ENCODE results near the gene TET1. TPM values are rescaled to one million over a fixed set of nuclear protein-coding genes. Genes with fewer than 3 reads are reported as not detected.

TET1 gene
- total and polyA plus RNA-seq, 2 of the 13 experiments (the other 11 are each of a cell fraction or from before 2014, with no cell fraction given): 6.9 to 7.3 TPM

GRCh38 chr10:68598978-68599770 is 39.0 kb downstream of the TET1 start (continued):
- TF ChIP-seq PATZ1 (CRISPR knock-in tag; IDR thresholded peaks at IDR 0.05) (peak; percentile 71), RAD51 (IDR thresholded peaks at IDR 0.05; ENCODE audit: borderline replicate concordance) (no peak), NFAT5 (CRISPR knock-in tag; IDR thresholded peaks at IDR 0.05) (0 out of 2 replicates have a peak, but pooled peaks have one; percentile 9), IKZF1 (IDR thresholded peaks at IDR 0.05) (no peak), SMAD3 (CRISPR knock-in tag; IDR thresholded peaks at IDR 0.05) (no peak), HNRNPUL1 (IDR thresholded peaks at IDR 0.05; ENCODE audit: low read depth, low read length) (no peak), EP300 (IDR thresholded peaks at IDR 0.05; ENCODE audit: low read depth in 2 of 2, low read length in 2 of 2) (no peak), EP300 (CRISPR knock-in tag; IDR thresholded peaks at IDR 0.05; ENCODE audit: borderline replicate concordance) (no peak), NR0B2 (CRISPR knock-in tag; IDR thresholded peaks at IDR 0.05) (peak; percentile 80; the same call in 1 of the 2 replicates), TAF15 (IDR thresholded peaks at IDR 0.05; ENCODE audit: low read depth, low read length, poor library complexity, severe bottlenecking) (no peak), ETV6 (CRISPR knock-in tag; conservative IDR thresholded peaks at IDR 0.05) (0 out of 2 replicates have a peak, but pooled peaks have one; percentile 37), FOXO1 (CRISPR knock-in tag; IDR thresholded peaks at IDR 0.05) (peak; percentile 43; the same call in 1 of the 2 replicates), JUN (CRISPR knock-in tag; IDR thresholded peaks at IDR 0.05) (no peak), MAX (IDR thresholded peaks at IDR 0.05) (peak; percentile 65), POLR2G (IDR thresholded peaks at IDR 0.05; ENCODE audit: low read depth, low read length) (peak; percentile 60; the same call in 1 of the 2 replicates), DR1 (CRISPR knock-in tag; IDR thresholded peaks at IDR 0.05) (no peak), SP140L (CRISPR knock-in tag; IDR thresholded peaks at IDR 0.05; ENCODE audit: borderline replicate concordance) (no peak), ZNF746 (CRISPR knock-in tag; IDR thresholded peaks at IDR 0.05) (0 out of 2 replicates have a peak, but pooled peaks have one; percentile 37), HES4 (CRISPR knock-in tag; IDR thresholded peaks at IDR 0.05; ENCODE audit: borderline replicate concordance) (no peak), GMEB1 (CRISPR knock-in tag; IDR thresholded peaks at IDR 0.05; ENCODE audit: borderline replicate concordance) (no peak)

Measured in HepG2 (cell line).